CD4-positive, alpha-beta T cell (primary cell): ENCODE data around the gene FAM83E. TPM values are rescaled to one million over a fixed set of nuclear protein-coding genes. Genes with fewer than 3 reads are reported as not detected.

Source experiments
- ATAC-seq: fragments of 200-7000 bp; cut with Tn5 transposase; one replicate; pipeline ENCODE4 v1.10.0; 2022; ENCODE audit warnings: mild to moderate bottlenecking; ENCODE audit not compliant: poor library complexity
- CTCF ChIA-PET: fragments of 350-600 bp; sonication (Branson Sonifier 250); formaldehyde crosslinking; loops from one replicate; lab custom pipeline; 2021; ENCODE audit warnings: antibody characterized with exemption, inconsistent platforms; lab: Charles Lee
- POLR2A ChIA-PET: fragments of 350-600 bp; sonication (Branson Sonifier 250); formaldehyde crosslinking; loops from one replicate; lab custom pipeline; 2021; ENCODE audit warnings: antibody characterized with exemption, inconsistent platforms; lab: Charles Lee
- DNase-seq, 14 experiments: peaks; one replicate each; pipeline ENCODE4 v3.0.0-alpha.2; 2013 to 2020; ENCODE audit warnings: mixed read lengths in 2 of 14
- H3K27ac ChIP-seq, 2 donors: one replicate each; pipeline versions ENCODE4 v1.5.1 to v1.7.0; 2013; ENCODE audit warnings: low read length in 2 of 2, low read depth in 1 of 2, mild to moderate bottlenecking in 1 of 2
- H3K27me3 ChIP-seq, 2 experiments: 1 replicate in 1 of 2; 2 replicates in 1 of 2; pipeline versions ENCODE4 v1.6.1 to v1.7.0; 2013; ENCODE audit warnings: low read length in 2 of 2, control low read depth in 1 of 2, mild to moderate bottlenecking in 1 of 2, moderate library complexity in 1 of 2; ENCODE audit not compliant: insufficient read depth in 2 of 2, control insufficient read depth in 1 of 2
- H3K36me3 ChIP-seq: one replicate; pipeline ENCODE4 v1.6.1; 2013; ENCODE audit warnings: low read length, control low read depth; ENCODE audit not compliant: insufficient read depth
- H3K4me1 ChIP-seq: one replicate; pipeline ENCODE4 v1.6.1; 2013; ENCODE audit warnings: low read length, control low read depth; ENCODE audit not compliant: insufficient read depth
- H3K4me3 ChIP-seq: one replicate; pipeline ENCODE4 v1.5.1; 2013; ENCODE audit warnings: mild to moderate bottlenecking, low read length, moderate library complexity
- H3K9me3 ChIP-seq, 2 experiments: 1 replicate in 1 of 2; 2 replicates in 1 of 2; pipeline versions ENCODE4 v1.6.1 to v1.7.0; 2013; ENCODE audit warnings: low read length in 2 of 2, mild to moderate bottlenecking in 2 of 2, control low read depth in 1 of 2, moderate library complexity in 1 of 2; ENCODE audit not compliant: control insufficient read depth in 1 of 2, insufficient read depth in 1 of 2
- H3K27ac Mint-ChIP-seq: one replicate; pipeline ENCODE4 v1.8.0; 2020; ENCODE audit warnings: mixed read lengths
- H3K27me3 Mint-ChIP-seq: one replicate; pipeline ENCODE4 v1.8.0; 2021; ENCODE audit warnings: mixed read lengths
- H3K36me3 Mint-ChIP-seq: one replicate; pipeline ENCODE4 v1.8.0; 2021; ENCODE audit warnings: low read depth, mixed read lengths
- H3K4me1 Mint-ChIP-seq: one replicate; pipeline ENCODE4 v1.8.0; 2021; ENCODE audit warnings: low read depth, mixed read lengths
- H3K4me3 Mint-ChIP-seq: one replicate; pipeline ENCODE4 v1.8.0; 2020; ENCODE audit warnings: mild to moderate bottlenecking, mixed read lengths
- H3K9me3 Mint-ChIP-seq: one replicate; pipeline ENCODE4 v1.8.0; 2020; ENCODE audit warnings: mixed read lengths
- intact Hi-C, 2 experiments: fragments of 100-400 bp; cut with DNase I in 1 of 2; cut with micrococcal nuclease in 1 of 2; formaldehyde crosslinking; loops; one replicate each; pipeline versions ENCODE4 v1.15.1 to v1.9.0; 2023 to 2025; cut with DNase I, micrococcal nuclease
- total RNA-seq, 174 experiments: library from RNA in 2 of 174; stranded (reverse) in 2 of 174; gene quantifications; one replicate each; pipeline ENCODE4 v1.2.3 and lab custom pipeline; 2021 to 2026
- TF ChIP-seq, protein P1 (sequence below): fragments of 200-600 bp; IDR thresholded peaks from one replicate; pipeline ENCODE4 v1.8.0; 2022; ENCODE audit warnings: antibody characterized with exemption, mild to moderate bottlenecking

Gene FAM83E
- total RNA-seq, 2 experiments from 2014 or later, result 1.6 to 2.6 TPM

- Histone ChIP-seq H3K27me3 (no peaks in the 10 kb centered on the region), H3K4me1 (peaks cover 34% of the 10 kb centered on the region), H3K36me3 (peaks cover 34% of the 10 kb centered on the region), H3K9me3 (no peaks in the 10 kb centered on the region), H3K27ac (no peak overlapping the region), H3K4me3 (no peak overlapping the region)
- no peak overlapping the region for H3K4me3 Mint-ChIP-seq
- ChIA-PET POLR2A (no interaction called here), CTCF (no interaction called here)
- peak overlapping the region; percentile 37 for H3K27ac Mint-ChIP-seq
- H3K36me3 Mint-ChIP-seq, result peaks cover 37% of the 10 kb centered on the region
- ATAC-seq (no peak), DNase-seq (peak in 1 of 14 experiments; percentile 40)
- no peaks in the 10 kb centered on the region for H3K27me3 Mint-ChIP-seq
- intact Hi-C loops, result no loop called here
- H3K9me3 Mint-ChIP-seq, result no peaks in the 10 kb centered on the region
- TF ChIP-seq, protein P1, sequence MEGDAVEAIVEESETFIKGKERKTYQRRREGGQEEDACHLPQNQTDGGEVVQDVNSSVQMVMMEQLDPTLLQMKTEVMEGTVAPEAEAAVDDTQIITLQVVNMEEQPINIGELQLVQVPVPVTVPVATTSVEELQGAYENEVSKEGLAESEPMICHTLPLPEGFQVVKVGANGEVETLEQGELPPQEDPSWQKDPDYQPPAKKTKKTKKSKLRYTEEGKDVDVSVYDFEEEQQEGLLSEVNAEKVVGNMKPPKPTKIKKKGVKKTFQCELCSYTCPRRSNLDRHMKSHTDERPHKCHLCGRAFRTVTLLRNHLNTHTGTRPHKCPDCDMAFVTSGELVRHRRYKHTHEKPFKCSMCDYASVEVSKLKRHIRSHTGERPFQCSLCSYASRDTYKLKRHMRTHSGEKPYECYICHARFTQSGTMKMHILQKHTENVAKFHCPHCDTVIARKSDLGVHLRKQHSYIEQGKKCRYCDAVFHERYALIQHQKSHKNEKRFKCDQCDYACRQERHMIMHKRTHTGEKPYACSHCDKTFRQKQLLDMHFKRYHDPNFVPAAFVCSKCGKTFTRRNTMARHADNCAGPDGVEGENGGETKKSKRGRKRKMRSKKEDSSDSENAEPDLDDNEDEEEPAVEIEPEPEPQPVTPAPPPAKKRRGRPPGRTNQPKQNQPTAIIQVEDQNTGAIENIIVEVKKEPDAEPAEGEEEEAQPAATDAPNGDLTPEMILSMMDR, result no peak
- peaks cover 27% of the 10 kb centered on the region for H3K4me1 Mint-ChIP-seq
These were observed 1.6 kb downstream of the FAM83E start for GRCh38 chr19:48613024-48613851.

DNA sequence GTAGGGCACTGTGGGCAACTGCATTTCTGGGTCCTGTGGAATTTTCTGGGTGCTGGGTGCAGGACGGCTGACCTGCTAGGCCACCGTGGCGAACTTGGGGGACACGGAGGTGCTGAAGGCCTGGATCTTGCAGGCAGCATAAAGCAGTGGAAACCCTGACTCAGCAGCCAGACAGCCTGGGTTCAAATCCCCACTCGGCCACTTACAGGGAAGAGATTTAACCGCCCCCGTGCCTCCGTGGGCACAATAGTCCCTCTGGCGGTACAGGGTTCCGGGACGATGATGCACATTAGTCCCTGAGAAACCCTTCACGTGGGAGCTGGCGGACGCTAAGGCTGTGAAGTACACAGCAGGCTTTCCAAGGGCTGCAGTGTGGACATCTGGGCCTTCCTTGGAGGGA, 3.0 kb downstream of the FAM83E start:
- H3K36me3 ChIP-seq, result peaks cover 24% of the 10 kb centered on the region
- no peaks in the 10 kb centered on the region for H3K9me3 ChIP-seq
- H3K4me1 ChIP-seq, result peaks cover 20% of the 10 kb centered on the region
- peaks cover 14% of the 10 kb centered on the region for H3K4me1 Mint-ChIP-seq
- no peak overlapping the region for H3K27ac Mint-ChIP-seq
- ChIA-PET POLR2A (no interaction called here), CTCF (no interaction called here)
- H3K27ac ChIP-seq, result no peak overlapping the region
- no peaks in the 10 kb centered on the region for H3K9me3 Mint-ChIP-seq
- H3K4me3 Mint-ChIP-seq, result no peak overlapping the region
- no peaks in the 10 kb centered on the region for H3K27me3 Mint-ChIP-seq
- intact Hi-C loops, result no loop called here
- H3K27me3 ChIP-seq, result no peaks in the 10 kb centered on the region
- DNase-seq (no peak), ATAC-seq (no peak)
- TF ChIP-seq, protein P1, result no peak
- peaks cover 25% of the 10 kb centered on the region for H3K36me3 Mint-ChIP-seq
- no peak overlapping the region for H3K4me3 ChIP-seq

DNA sequence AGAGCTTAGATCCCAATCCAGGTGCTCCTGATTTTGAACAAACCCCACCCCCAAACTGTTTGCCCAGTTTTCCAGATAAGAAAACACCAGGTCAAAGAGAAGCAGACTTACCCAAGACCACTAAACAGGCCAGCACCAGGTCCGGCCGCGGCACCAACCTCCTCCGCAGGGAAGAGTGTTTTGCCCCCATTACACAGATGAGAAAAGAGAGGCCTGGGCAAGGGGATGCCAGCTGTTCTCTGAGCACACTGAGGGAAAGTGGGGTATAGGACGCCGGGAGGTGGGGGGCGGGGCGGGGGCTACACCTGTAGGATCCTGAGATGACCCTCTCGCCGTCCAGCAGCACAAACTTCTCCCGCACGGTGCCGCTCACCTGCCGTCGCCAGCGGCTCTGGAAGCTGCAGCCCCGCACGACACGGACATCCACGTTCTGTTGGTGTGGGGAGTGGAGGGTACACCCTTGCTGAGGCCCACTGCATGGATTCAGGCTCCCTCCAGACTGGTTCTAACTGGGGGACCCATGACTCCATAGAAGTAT, 5.2 kb downstream of the FAM83E start:
- Mint-ChIP-seq H3K36me3 (peaks cover 6% of the 10 kb centered on the region), H3K27me3 (no peaks in the 10 kb centered on the region), H3K27ac (no peak overlapping the region), H3K9me3 (no peaks in the 10 kb centered on the region), H3K4me1 (peaks cover 6% of the 10 kb centered on the region), H3K4me3 (no peak overlapping the region)
- TF ChIP-seq, protein P1, result no peak
- Histone ChIP-seq H3K27me3 (no peaks in the 10 kb centered on the region), H3K4me3 (no peak overlapping the region), H3K9me3 (no peaks in the 10 kb centered on the region), H3K27ac (no peak overlapping the region), H3K36me3 (peaks cover 2% of the 10 kb centered on the region), H3K4me1 (peaks cover 6% of the 10 kb centered on the region)
- DNase-seq, result no peak
- ChIA-PET CTCF (interaction anchor here (0.7 to 2.0 kb wide), 10 partner anchors 14 to 164 kb away, joined by 3 to 18 read pairs (median 4); partner anchors contain the start of gene GRWD1), POLR2A (interaction anchor here (0.5 to 1.8 kb wide), 9 partner anchors 9 to 521 kb away, joined by 3 to 17 read pairs (median 4); partner anchors contain the start of genes DBP, RPL18 and SPHK2)
- intact Hi-C loops, result loop anchor here (1.0 to 2.0 kb wide), 3 partner anchors 21 to 104 kb away; no protein-coding TSS in a partner anchor
- no peak for ATAC-seq
